ENCODE data around the gene VDAC1. TPM values are rescaled to one million over a fixed set of nuclear protein-coding genes. Genes with fewer than 3 reads are reported as not detected.
A peak's percentile ranks its signal among the peaks of the same experiment; 100 is the strongest.

Gene VDAC1
- total and polyA plus RNA-seq, 2 donors (not counting 1 experiment from before 2014, with no cell fraction given), result 27.8 to 60.7 TPM

- no peak for TF ChIP-seq CTCF (IDR thresholded peaks at IDR 0.05)
- TF ChIP-seq EZH2 (IDR thresholded peaks at IDR 0.05; ENCODE audit: borderline replicate concordance, insufficient read depth, low read depth, low read length, poor library complexity, severe bottlenecking), result no peak
- WGBS (ENCODE audit: insufficient coverage), result 85% methylated on average over 7 of the region's 8 CpGs
Observed at GRCh38 chr5:133995341-133995740, 9.4 kb downstream of the VDAC1 start.

GRCh38 chr5:133994990-133995333, 9.8 kb downstream of the VDAC1 start:
- 100% methylated on average over 4 of the region's 6 CpGs for WGBS (ENCODE audit: insufficient coverage)
- Mint-ChIP-seq H3K27me3 (no peaks in the 10 kb centered on the region), H3K27ac (no peak overlapping the region), H3K9me3 (ENCODE audit: insufficient read depth) (no peaks in the 10 kb centered on the region), H3K4me1 (peaks cover 66% of the 10 kb centered on the region), H3K4me3 (no peak overlapping the region)
- ChIA-PET POLR2A (no interaction called here), CTCF (interaction anchor here (0.8 to 1.6 kb wide), 5 partner anchors 10 to 923 kb away, joined by 3 to 5 read pairs (median 4); partner anchors contain the start of gene VDAC1)
- Histone ChIP-seq H3K27me3 (replicated peaks in 1 of 4; ENCODE audit: control extremely low read depth in 1 of 4, control insufficient read depth in 3 of 4, insufficient read depth in 4 of 4, low read length in 3 of 4) (no peaks in the 10 kb centered on the region), H3K4me3 (ENCODE audit: control extremely low read depth in 1 of 5, extremely low read depth in 1 of 5, insufficient read depth in 1 of 5, low read depth in 2 of 5, low read length in 4 of 5) (no peak overlapping the region), H3K36me3 (replicated peaks in 1 of 2; ENCODE audit: control extremely low read depth in 1 of 2, control insufficient read depth in 1 of 2, extremely low read depth in 1 of 2, insufficient read depth in 2 of 2, low read length in 1 of 2) (peaks cover 3 to 17% of the 10 kb centered on the region in 2 experiments), H3K79me2 (ENCODE audit: control insufficient read depth, insufficient read depth, low read length) (peaks cover 97% of the 10 kb centered on the region), H3K27ac (ENCODE audit: low read length in 2 of 2) (no peak overlapping the region), H3K4me1 (ENCODE audit: control insufficient read depth in 2 of 2, insufficient read depth in 2 of 2, low read length in 2 of 2) (peaks cover 16 to 23% of the 10 kb centered on the region in 2 donors), H2AFZ (ENCODE audit: insufficient read depth, low read depth, low read length, poor library complexity, severe bottlenecking) (no peak overlapping the region), H3K9me3 (ENCODE audit: control extremely low read depth in 1 of 3, control insufficient read depth in 2 of 3, insufficient read depth in 1 of 3, low read length in 2 of 3) (no peaks in the 10 kb centered on the region), H4K20me1 (ENCODE audit: control insufficient read depth, insufficient read depth, low read length, poor library complexity, severe bottlenecking) (peaks cover 55% of the 10 kb centered on the region), H3K4me2 (replicated peaks; ENCODE audit: low read depth, low read length, poor library complexity, severe bottlenecking) (no peak overlapping the region), H3K9ac (ENCODE audit: low read length) (no peak overlapping the region)
- ATAC-seq (ENCODE audit: low read depth), result no peak
- DNase-seq, result no peak
- TF ChIP-seq EZH2 (IDR thresholded peaks at IDR 0.05; ENCODE audit: borderline replicate concordance, insufficient read depth, low read depth, low read length, poor library complexity, severe bottlenecking), result no peak
- TF ChIP-seq CTCF (IDR thresholded peaks at IDR 0.05), result no peak
- intact Hi-C loops (cut with micrococcal nuclease), result no loop called here

More at GRCh38 chr5:133995341-133995740, 9.4 kb downstream of the VDAC1 start:
- H3K4me1 ChIP-seq (ENCODE audit: control insufficient read depth in 2 of 2, insufficient read depth in 2 of 2, low read length in 2 of 2), result peaks cover 16 to 27% of the 10 kb centered on the region in 2 donors
- no peaks in the 10 kb centered on the region for H3K27me3 ChIP-seq (replicated peaks in 1 of 4; ENCODE audit: control extremely low read depth in 1 of 4, control insufficient read depth in 3 of 4, insufficient read depth in 4 of 4, low read length in 3 of 4)
- intact Hi-C loops (cut with micrococcal nuclease), result no loop called here
- H3K4me1 Mint-ChIP-seq, result peaks cover 68% of the 10 kb centered on the region
- H3K27ac ChIP-seq (ENCODE audit: low read length in 2 of 2), result no peak overlapping the region
- H4K20me1 ChIP-seq (ENCODE audit: control insufficient read depth, insufficient read depth, low read length, poor library complexity, severe bottlenecking), result peaks cover 59% of the 10 kb centered on the region
- ChIA-PET POLR2A (no interaction called here), CTCF (interaction anchor here (0.8 to 1.5 kb wide), 5 partner anchors 9 to 923 kb away, joined by 3 to 5 read pairs (median 4); partner anchors contain the start of gene VDAC1)
- H2AFZ ChIP-seq (ENCODE audit: insufficient read depth, low read depth, low read length, poor library complexity, severe bottlenecking), result no peak overlapping the region
- peaks cover 97% of the 10 kb centered on the region for H3K79me2 ChIP-seq (ENCODE audit: control insufficient read depth, insufficient read depth, low read length)
- H3K4me3 Mint-ChIP-seq, result no peak overlapping the region
- H3K27me3 Mint-ChIP-seq, result no peaks in the 10 kb centered on the region
- DNase-seq (no peak), ATAC-seq (ENCODE audit: low read depth) (no peak)
- peak overlapping the region; percentile 10 for H3K27ac Mint-ChIP-seq
- H3K4me3 ChIP-seq (ENCODE audit: control extremely low read depth in 1 of 5, extremely low read depth in 1 of 5, insufficient read depth in 1 of 5, low read depth in 2 of 5, low read length in 4 of 5), result no peak overlapping the region
- H3K4me2 ChIP-seq (replicated peaks; ENCODE audit: low read depth, low read length, poor library complexity, severe bottlenecking), result peak overlapping the region; percentile 13
- H3K36me3 ChIP-seq (replicated peaks in 1 of 2; ENCODE audit: control extremely low read depth in 1 of 2, control insufficient read depth in 1 of 2, extremely low read depth in 1 of 2, insufficient read depth in 2 of 2, low read length in 1 of 2), result peaks cover 2 to 13% of the 10 kb centered on the region in 2 experiments
- H3K9me3 Mint-ChIP-seq (ENCODE audit: insufficient read depth), result no peaks in the 10 kb centered on the region
- no peaks in the 10 kb centered on the region for H3K9me3 ChIP-seq (ENCODE audit: control extremely low read depth in 1 of 3, control insufficient read depth in 2 of 3, insufficient read depth in 1 of 3, low read length in 2 of 3)
- H3K9ac ChIP-seq (ENCODE audit: low read length), result no peak overlapping the region
